A673 (cell line): ENCODE measurements around the gene PAQR5. TPM values are rescaled to one million over a fixed set of nuclear protein-coding genes. Genes with fewer than 3 reads are reported as not detected.

Experiments used
- BruUV-seq: library from RNA; stranded (reverse); fragments of 400-500 nt; replicated peaks from 2 replicates; lab custom pipeline; 2021; lab: Mats Ljungman, UMichigan
- CTCF ChIA-PET: fragments of 300-600 bp; sonication (Branson Sonifier 250); formaldehyde crosslinking; loops from one replicate; lab custom pipeline; 2022; ENCODE audit warnings: antibody characterized with exemption; lab: Charles Lee
- POLR2A ChIA-PET: fragments of 300-600 bp; sonication (Branson Sonifier 250); formaldehyde crosslinking; loops from one replicate; lab custom pipeline; 2022; ENCODE audit warnings: antibody characterized with exemption; ENCODE audit not compliant: low non-redundant PET; lab: Charles Lee
- DNase-seq: peaks from one replicate; pipeline ENCODE4 v3.0.0-alpha.2; 2015; ENCODE audit warnings: low spot score
- H3K27ac ChIP-seq: fragments of 200-600 bp; sonication (generic); 2 replicates; pipeline ENCODE4 v1.5.1; 2016; ENCODE audit warnings: mixed run types, low read depth, mild to moderate bottlenecking, mixed read lengths, antibody characterized with exemption, low read length; ENCODE audit not compliant: poor library complexity, severe bottlenecking
- H3K27me3 ChIP-seq: fragments of 200-600 bp; sonication (generic); replicated peaks from 2 replicates; pipeline ENCODE4 v1.6.1; 2017; ENCODE audit warnings: mixed run types, low read depth, mild to moderate bottlenecking, mixed read lengths, antibody characterized with exemption, low read length; ENCODE audit not compliant: insufficient read depth, poor library complexity
- H3K36me3 ChIP-seq: fragments of 200-600 bp; sonication (generic); 2 replicates; pipeline ENCODE4 v1.6.1; 2016; ENCODE audit warnings: mixed run types, mild to moderate bottlenecking, mixed read lengths, antibody characterized with exemption, low read length; ENCODE audit not compliant: insufficient read depth, poor library complexity, severe bottlenecking
- H3K4me1 ChIP-seq: fragments of 200-600 bp; sonication (generic); 2 replicates; pipeline ENCODE4 v1.6.1; 2017; ENCODE audit warnings: mixed run types, mild to moderate bottlenecking, mixed read lengths, antibody characterized with exemption, low read length; ENCODE audit not compliant: insufficient read depth, poor library complexity, severe bottlenecking
- H3K4me3 ChIP-seq: fragments of 200-600 bp; sonication (generic); 2 replicates; pipeline ENCODE4 v1.5.1; 2016; ENCODE audit warnings: low read depth, mixed run types, mild to moderate bottlenecking, mixed read lengths, low read length; ENCODE audit not compliant: poor library complexity, severe bottlenecking
- H3K9me3 ChIP-seq: fragments of 200-600 bp; sonication (generic); 2 replicates; pipeline ENCODE4 v1.6.1; 2016; ENCODE audit warnings: mixed run types, low read depth, mild to moderate bottlenecking, mixed read lengths, antibody characterized with exemption, low read length; ENCODE audit not compliant: poor library complexity, severe bottlenecking
- CTCF ChIP-seq: fragments of 300-800, 200-600 bp; sonication (generic); conservative IDR thresholded peaks from 2 replicates; pipeline ENCODE4 v1.5.1; 2017; ENCODE audit warnings: low read depth, mild to moderate bottlenecking, antibody characterized with exemption, low read length, moderate library complexity, mixed read lengths
- EZH2 ChIP-seq: fragments of 200-600 bp; sonication (generic); IDR thresholded peaks from 2 replicates; pipeline ENCODE4 v1.6.1; 2017; ENCODE audit warnings: borderline replicate concordance, low read depth, mild to moderate bottlenecking, mixed read lengths, antibody characterized with exemption, low read length; ENCODE audit not compliant: poor library complexity, severe bottlenecking
- intact Hi-C: fragments of 100-400 bp; cut with micrococcal nuclease; formaldehyde crosslinking; loops from one replicate; pipeline ENCODE4 v1.10.0; 2022; ENCODE audit not compliant: unreplicated experiment
- total RNA-seq: library from RNA; stranded (reverse); gene quantifications from 2 replicates; pipeline ENCODE4 v1.2.3, GENCODE V29; 2021

PAQR5 gene
- total RNA-seq, 1 experiment from 2014 or later: 19.1 TPM

- Histone ChIP-seq H3K27ac (no peak overlapping the region), H3K4me1 (peaks cover 10% of the 10 kb centered on the region), H3K36me3 (no peaks in the 10 kb centered on the region), H3K9me3 (no peaks in the 10 kb centered on the region), H3K27me3 (no peaks in the 10 kb centered on the region), H3K4me3 (no peak overlapping the region)
- no TSS peak for BruUV-seq
- TF ChIP-seq CTCF: no peak
- no peak for TF ChIP-seq EZH2
- CTCF ChIA-PET: no interaction called here
- POLR2A ChIA-PET: no interaction called here
- intact Hi-C loops: no loop called here
- no peak for DNase-seq
Observed at GRCh38 chr15:69389426-69389825, 90.7 kb downstream of the PAQR5 start.

GRCh38 chr15:69390575-69390974 lies 91.9 kb downstream of the PAQR5 start:
- H3K4me3 ChIP-seq: no peak overlapping the region
- no peak for TF ChIP-seq EZH2
- no peak for TF ChIP-seq CTCF
- H3K27me3 ChIP-seq: no peaks in the 10 kb centered on the region
- ChIA-PET POLR2A (no interaction called here), CTCF (interaction anchor here (0.6 kb wide), 1 partner anchor 295 kb away, joined by 3 read pairs; no protein-coding TSS in a partner anchor)
- no TSS peak for BruUV-seq
- peaks cover 11% of the 10 kb centered on the region for H3K4me1 ChIP-seq
- H3K9me3 ChIP-seq: no peaks in the 10 kb centered on the region
- intact Hi-C loops: loop anchor here (5.0 to 10.0 kb wide), 2 partner anchors 116 to 228 kb away; partner anchors contain the start of gene GLCE
- H3K27ac ChIP-seq: no peak overlapping the region
- DNase-seq: no peak
- no peaks in the 10 kb centered on the region for H3K36me3 ChIP-seq

- no peak for TF ChIP-seq EZH2
- TF ChIP-seq CTCF: no peak
- peaks cover 11% of the 10 kb centered on the region for H3K4me1 ChIP-seq
- no peaks in the 10 kb centered on the region for H3K27me3 ChIP-seq
- CTCF ChIA-PET: interaction anchor here (0.6 kb wide), 1 partner anchor 295 kb away, joined by 3 read pairs; no protein-coding TSS in a partner anchor
- BruUV-seq: no TSS peak
- POLR2A ChIA-PET: no interaction called here
- H3K36me3 ChIP-seq: no peaks in the 10 kb centered on the region
- no peaks in the 10 kb centered on the region for H3K9me3 ChIP-seq
- DNase-seq: no peak
- H3K4me3 ChIP-seq: no peak overlapping the region
- no peak overlapping the region for H3K27ac ChIP-seq
- intact Hi-C loops: loop anchor here (5.0 to 10.0 kb wide), 2 partner anchors 116 to 229 kb away; partner anchors contain the start of gene GLCE
Observed at GRCh38 chr15:69391046-69391757, 92.5 kb downstream of the PAQR5 start.
